GM21723 (cell line): ENCODE data around the gene CAMK1D.

Experiments used
- ATAC-seq: cut with Tn5 transposase; IDR thresholded peaks from one replicate; pipeline ENCODE4 v1.9.1; 2021; ENCODE audit warnings: mild to moderate bottlenecking, moderate library complexity; ENCODE audit not compliant: unreplicated experiment

CAMK1D gene

DNA sequence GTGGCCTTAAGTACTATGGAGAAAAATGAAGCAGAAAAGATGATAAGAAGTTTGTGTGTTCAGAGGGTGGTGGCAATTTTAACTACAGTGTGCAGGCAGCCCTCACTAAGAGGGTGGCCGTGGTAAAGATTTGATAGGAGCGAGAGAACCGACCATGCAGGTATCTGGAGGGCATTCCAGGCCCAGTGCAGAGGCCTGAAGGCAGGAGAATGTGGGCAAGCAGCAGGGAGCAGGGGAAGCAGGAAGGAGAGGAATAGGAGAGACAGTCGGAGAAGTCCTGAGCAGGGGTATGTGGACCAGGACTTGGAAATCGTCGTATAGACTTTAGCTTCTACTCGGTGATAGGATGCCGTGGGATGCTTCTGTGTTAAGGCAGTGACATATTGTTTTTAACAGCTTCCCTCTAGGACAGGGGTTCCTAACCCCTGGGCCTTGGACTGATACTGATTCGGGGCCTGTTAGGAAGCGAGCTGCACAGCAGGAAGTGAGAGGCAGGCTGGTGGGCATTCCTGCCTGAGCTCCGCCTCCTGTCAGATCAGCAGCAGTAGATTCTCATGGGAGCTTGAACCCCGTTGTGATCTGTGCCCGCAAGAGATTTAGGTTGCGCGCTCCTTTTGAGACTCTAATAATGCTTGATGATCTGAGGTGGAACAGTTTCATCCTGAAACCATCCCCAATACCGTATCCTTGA, 425.0 kb downstream of the CAMK1D start:
- ATAC-seq, result no peak

DNA sequence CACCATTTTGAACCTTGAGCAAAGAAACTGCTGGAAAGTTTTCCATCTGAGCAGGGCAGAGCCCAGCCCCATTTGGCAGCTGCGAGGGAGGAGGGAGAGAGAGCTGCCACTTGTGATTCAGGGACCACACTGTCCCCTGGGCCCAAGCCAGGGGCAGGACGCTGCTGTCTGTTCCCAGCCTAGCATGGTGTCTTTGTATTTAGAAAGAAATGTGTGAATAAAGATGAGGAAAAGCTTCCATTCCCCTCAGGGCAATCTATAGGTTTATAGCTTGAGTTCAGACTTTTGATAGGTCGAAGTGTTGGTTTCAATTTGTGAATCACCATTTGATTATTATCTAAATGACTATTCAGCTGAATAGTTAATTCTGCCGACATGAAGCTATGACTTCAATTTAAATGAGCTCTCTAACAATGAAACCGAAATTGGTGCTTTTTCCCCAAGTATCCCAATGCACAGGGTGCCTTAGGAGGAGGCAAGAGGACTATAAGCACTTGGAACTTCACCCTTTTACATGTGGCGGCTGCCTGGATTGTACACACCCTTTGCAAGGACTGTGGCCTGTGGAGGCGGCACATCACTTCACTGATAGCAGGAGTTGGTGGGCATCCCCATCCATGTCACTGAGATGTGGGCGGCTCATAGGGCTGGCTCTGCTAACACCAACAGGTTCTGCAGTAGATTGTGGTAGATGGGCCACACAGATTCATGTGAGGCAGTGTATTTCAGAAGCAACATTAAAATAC, 428.7 kb downstream of the CAMK1D start:
- ATAC-seq, result no peak

DNA sequence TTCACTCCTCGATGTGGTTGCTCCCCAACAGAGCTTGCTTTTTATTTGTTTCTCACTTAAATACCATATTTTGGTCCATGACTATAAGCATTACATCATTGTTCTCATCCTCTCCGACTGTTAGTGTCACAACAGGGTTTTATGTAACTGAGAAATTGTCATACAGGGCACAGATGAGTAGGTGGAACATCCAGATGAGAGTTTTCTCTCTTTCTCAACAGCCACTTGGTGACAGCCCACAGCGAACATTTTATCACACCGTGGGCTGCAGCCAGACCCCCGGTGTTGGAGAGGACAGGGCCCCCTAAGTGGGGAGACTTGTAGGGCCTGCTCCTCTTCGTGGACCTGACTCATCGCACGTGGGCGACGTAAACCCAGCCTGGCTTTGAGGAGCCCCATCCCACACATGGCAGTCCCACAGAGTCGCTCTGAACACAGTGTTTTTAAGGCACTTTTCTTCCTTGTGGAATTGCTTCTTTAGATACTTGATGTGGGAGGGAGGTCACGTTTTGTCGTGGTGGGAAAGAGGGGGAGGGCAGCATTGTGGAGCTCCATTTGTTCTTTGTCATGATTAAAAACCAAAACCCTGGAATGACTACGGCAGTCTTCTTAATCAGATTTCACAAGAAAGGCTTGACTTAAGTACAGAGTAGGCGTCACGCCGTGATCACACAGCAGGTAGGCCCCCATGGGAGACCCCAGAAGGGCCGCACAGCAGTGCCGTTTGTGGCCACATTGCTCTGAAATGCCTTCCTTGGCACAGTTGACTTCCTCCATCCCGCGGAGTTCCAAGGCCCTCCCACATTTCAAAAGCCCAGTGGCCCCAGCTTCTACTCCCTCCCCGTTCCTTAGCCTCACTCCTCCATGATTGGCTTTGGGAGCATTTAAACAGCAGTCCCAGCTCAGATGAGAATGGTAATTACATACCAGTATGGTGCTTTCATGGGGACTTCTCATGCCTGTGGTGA, 431.6 kb downstream of the CAMK1D start:
- no peak for ATAC-seq

DNA sequence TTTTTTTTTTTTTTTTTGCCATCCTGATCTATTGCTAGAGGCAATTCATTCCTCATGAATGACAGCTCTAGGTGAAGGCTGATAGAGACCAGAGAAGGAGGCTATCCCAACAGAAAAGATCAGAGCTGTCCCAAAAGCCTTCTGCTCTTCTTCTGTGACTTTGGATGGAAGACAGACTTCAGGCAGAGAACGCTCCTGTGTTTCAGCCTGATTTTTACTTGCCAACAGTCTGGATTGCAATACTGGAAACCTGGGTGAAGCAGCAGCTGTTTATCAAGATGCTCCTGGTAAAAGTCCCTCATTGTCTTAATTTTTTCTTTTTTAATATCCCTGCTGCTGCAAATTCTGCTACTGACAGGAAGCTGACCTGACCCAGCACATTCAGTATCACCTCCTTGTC, 432.6 kb downstream of the CAMK1D start:
- no peak for ATAC-seq

DNA sequence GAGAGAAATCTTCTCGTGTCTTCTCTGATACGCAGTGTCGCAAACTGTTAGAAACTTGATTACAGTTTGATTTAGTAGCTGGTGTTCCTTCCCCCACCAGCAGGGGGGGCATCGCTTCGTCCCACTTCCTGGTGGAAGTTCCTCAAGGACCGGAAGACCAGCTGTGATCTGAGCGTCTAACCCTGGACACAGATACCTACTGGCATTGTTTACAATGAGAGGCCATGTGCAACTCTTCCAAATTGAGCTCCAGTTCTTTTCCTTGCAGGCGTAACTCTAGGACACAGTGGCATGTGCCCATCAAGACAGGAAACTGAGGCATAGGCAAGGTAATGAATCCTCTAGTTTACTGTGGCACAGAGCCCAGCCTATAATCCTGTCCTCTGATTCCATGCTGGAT, 433.2 kb downstream of the CAMK1D start:
- no peak for ATAC-seq

DNA sequence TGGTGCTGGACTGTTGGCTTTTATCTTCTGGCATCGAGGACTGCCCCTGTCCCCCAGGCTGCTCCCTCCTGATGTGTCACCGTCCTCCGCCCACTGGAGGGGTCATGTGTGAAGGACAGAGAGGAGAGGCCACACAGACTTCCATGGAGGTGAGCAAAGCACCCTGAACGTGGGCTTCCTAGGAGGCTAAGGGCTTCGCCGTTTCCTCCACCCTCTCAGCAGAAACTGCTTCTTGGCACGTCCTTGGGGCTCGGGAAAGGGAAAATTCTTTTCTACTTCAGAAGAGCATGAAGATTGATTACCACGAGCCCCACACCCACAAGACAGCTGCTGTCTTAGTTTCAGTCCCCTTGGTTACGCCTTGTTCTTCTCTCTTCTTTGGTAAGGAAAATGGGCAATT, 433.9 kb downstream of the CAMK1D start:
- ATAC-seq, result no peak

DNA sequence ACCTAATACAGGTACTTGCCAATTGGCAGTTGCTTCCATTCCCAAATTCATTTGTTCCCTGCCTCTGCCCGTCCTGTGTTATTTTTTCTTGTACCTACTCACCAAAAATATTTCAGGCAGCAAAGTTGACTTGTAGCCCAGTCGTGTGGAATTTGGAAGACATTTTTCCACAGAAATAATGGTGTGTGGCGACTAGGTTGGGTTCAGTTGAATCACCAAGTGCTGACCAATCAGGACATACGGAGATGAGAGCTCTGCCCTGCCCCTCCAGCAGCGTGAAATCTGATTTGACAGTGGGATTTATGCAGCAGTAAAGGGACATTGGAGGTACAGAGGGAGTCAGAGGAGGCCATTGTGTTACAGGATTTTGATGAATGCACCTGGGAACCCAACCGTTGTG, 435.3 kb downstream of the CAMK1D start:
- no peak for ATAC-seq

DNA sequence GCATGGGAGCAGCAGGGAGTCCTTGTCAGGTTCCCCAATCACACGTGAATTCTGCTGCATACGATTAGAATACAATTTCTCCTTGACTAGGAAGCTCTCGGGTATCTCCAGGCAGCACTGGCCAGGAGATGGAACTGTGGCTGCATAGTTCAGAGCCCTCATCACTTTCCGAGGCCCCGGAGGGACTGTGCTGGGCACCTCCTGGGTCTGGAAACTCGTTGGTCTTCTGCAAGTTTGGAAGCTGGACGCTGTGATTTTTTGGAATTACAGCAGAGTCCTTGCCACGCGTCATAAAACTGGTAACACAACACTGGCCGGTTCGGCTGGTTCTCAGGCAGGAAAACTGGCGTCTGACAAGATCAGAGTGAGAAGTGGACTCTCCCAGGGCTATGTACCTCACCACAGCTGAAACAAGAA, 436.1 kb downstream of the CAMK1D start:
- no peak for ATAC-seq

DNA sequence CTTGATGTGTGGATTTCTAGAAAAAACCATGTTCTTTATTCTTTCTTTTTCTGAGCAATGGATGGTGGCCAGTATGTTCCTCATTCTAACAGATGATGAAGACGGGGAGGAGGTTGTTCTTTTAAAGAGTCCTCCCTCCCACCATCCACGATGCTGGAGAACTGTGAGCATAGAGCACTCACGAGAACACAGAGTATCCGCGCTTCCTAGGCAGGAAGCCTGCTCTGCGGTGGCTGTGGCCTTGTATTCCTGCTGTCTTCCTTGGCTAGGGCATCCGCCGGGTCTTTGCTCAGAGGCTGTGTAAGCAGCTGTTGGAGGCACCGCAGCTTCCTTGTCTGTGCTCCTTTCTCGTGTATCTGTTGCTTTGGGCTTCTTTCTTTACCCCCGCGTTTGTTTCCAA, 437.9 kb downstream of the CAMK1D start:
- ATAC-seq, result no peak

DNA sequence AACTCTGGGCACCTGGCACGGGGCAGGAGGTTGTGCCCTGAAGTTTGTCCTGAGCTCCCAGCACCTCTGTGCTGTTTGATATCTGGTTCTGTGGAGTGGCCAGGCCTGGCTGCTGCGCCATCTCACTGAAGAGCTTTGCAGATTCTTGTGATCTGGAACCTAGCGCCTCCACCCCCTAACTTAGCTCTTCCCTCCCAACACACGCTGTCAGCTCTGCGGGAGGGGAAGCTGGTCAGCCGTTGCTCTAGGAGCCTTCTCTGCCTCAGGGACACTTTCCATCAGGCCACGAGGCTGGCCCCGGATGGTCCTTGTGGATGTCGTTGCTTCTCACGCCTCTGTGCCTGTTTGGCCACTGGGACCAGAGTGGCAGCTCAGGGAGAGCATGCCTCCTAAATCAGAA, 438.9 kb downstream of the CAMK1D start:
- ATAC-seq, result no peak

DNA sequence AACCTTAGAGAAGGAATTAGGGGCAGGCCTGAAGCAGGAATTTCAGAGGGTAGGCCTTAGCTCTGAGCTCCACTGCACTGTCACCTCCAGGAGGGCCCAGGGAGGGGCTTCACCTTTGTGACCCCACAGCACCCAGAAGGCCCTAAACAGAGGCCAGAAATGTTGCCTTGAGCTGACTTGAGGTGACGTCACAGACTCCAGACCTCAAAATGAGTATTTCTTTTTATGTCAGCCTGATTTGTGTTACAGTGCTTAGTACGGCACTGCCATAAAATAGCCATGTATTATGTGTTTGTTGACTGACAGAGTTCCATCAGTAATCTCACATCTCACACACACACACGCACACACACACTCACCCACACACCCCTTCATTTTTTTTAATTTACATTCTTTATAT, 440.9 kb downstream of the CAMK1D start:
- ATAC-seq, result no peak

DNA sequence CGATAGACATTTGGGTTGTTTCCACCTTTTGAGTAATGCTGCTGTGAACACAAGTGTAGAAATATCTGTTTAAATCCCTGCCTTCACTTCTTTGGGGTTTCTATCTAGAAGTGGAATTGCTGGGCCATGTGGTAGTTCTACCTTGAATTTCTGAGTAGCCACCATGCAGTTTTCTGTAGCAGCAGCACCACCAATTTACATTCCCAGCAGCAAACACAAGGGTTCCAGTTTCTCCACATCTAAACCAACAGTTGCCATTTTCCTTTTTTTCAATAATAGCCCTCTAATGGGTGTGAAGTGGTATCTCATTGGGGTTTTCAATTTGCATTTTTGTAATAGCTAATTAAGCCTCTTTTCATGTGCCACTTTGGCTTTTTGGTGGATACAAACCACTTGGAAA, 442.4 kb downstream of the CAMK1D start:
- ATAC-seq, result no peak

DNA sequence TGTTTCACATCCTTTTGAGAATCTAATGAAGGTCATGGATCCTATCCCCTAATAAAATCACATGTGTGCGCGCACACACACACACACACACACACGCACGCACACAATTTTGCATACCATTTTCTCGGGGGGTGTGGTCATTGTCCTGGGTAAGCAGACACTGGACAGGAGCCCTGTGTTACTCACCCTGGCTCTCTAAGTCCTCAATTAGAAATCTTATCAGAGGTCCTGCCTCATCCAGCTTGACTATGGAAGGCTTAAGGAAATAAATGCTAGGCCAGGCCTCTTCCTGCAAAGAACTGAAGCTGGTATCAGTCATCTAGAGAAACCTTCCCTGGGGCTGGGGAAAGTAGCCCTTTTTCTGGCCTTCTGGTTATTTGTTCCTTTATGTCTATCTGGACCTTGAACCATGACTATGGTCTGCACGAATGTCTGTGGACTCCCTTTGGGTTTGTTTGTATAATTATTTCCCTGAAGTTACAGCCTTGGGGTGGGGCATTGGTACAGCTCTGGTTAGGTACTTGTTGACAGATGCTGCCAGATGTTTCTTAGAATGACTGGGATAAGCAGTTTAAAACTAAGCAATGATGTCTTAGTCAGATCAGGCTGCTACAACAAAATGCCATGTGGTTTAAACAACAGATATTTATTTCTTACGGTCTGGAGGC, 443.7 kb downstream of the CAMK1D start:
- no peak for ATAC-seq

DNA sequence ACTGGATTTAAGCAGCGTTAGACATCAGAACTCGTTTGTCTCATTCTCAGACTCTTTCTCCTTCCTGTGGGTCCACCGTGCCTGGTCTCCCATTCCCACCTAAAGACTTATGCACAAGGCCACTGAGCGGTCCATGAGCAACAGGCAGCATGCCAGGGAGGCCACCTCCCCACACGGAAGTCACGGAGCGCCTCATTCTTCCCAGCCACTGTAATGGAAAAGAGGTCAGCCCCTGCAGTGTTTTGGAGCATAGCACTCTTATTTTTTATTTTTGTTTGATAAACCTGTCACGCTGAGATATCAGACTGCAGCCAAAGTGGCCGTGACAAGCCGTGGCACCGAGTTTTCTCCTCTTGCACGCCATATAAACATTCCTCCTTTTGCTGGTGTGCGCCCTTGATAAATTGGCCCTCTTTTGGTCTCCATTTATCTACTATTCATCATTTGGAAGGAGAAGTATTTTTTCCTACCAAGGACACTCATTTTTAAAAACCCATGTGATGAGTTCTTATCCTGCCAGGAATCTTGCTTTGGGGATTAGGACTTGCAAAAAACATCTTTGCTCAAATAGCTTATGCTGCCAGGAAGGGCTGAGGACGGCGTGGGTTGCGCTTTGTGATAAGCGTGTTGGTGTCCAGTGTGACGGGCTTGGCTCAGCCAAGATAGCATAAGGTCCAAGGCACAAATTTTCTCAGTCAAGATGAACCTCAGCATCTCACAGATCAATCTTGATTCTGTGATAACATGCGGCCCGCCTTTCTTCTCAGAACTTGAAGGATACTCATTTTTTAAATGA, 446.2 kb downstream of the CAMK1D start:
- ATAC-seq, result no peak

DNA sequence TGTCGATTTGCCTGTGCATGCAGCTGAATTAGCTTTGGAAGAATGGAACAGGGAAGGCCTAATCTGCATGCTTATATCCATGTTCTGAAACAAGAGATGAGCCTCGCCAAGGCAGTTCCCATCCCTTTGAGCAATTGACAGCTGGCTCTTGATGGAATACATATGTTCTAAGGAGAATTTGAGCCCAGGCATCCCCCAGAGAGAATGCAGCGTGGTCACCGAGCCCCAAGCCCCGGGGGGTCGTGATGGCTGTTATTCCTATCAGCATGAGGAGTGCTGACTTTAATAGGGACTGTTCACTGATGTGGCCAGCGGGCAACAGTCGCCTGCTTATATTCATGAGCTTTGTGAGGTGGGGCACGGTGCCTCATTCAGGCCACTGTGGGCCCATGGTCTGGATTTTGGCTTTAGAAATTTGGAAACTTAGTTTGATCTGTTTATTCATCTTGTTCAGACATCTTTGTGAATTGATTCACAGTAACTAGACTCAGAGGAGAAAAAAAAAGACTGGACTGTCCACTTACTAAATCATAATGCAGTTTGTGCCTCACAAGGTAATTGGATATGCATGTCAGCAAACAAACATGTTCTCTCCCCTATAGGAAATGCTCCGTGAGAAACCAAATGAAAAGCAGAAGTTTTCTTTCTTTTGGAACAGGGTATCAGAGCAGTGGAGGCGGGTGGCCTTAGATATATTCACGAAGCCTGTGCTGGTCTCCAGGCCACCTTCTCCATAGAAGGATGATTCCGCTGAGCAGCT, 447.2 kb downstream of the CAMK1D start:
- no peak for ATAC-seq

DNA sequence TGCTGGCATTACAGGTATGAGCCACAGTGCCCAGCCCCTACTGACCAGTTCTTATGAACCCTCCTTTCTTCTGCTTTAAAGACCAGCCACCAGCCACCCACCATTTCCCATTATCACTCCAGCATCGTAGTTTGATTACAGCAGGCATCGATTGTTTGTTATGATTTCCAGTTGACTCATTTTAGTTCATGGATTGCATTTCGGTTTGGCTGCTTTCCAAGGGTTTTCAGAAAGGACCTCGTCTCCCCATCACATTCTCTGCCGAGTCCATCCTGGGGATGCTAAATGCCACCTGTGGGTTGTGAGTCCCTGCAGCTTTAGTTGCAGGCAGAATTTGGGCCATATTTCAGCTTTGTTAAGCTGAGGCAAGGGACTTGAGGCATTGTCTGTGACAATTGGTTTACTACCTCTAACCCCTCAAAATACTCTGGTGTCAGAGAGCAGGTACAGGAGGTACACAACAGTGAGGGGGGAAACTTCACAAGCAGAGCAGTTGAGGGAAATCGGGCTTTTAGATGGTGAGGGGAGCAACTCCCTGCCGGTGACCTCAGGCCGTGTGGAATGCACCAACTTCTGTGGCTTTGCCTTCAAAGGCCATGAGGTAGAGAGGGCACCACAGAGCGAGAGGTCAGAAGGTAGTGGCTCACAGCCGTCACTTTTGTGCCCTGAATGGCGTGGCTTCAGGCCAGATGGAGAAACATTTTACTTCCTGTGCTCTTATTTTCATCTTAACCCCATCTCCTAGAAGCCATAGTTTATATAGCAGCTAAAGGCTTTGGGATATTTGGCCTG, 448.3 kb downstream of the CAMK1D start:
- ATAC-seq, result no peak

DNA sequence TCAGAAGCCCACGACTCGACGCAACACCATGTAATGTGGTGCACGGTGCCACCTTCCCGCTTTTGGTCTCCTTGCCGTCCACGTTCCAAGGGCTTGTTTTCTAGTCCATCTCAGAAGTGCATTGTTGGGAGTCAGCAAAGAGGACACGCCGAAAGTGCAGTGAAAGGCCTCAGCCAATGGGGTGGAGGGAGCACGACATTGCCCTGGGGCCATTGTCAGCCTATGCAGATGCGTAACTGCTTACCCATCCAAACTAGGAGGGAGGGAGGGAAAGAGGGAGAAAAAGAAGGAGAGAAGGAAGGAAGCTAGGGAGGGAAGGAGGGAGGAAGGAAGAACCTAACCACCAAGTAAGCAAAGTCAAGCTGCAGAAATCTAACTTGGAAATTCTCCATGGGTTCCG, 449.8 kb downstream of the CAMK1D start:
- ATAC-seq, result no peak

DNA sequence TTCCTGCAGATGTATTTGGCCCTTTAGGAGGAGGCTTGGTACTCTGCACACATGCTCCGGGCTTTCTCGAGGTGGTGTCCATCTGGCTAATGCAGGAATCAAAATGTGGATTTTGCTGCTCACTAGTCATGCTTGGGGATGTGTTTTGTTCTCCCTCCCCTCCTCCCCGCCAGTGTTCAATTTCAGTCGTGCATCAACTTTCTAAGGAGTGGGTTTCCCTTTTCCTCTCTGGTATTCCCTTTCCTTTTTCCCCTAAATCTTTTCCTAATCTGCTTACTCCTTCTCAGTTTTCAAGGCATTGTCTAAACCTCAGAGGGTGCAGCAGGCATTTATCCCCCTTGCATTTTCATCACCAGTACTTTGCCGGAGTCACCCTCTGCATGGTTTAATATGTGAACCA, 450.4 kb downstream of the CAMK1D start:
- no peak for ATAC-seq

DNA sequence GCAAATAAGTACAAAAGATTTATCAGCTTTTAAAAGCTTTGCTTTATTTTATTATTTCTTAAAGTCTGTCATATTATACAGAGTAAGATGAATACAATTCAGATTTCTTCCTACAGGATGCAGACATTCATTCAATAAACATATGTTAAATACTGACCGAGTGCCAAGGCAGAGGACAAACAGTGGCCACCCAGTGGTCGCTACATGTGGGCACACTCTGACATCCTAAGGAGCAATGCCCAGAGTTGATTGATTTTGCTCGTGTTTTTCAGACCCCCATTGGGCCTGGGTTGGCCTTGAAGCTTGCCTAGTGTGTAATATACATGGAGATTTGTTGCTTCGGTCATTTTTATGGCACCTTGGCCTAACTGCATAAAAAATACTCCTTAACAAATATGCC, 451.0 kb downstream of the CAMK1D start:
- no peak for ATAC-seq
